ENCODE results near the gene CYB561.

- no peak for TF ChIP-seq ZNF544 (tag by site-specific recombination; IDR thresholded peaks at IDR 0.05)
- no peak for TF ChIP-seq CTCF (tag by site-specific recombination; IDR thresholded peaks at IDR 0.05)
- TF ChIP-seq MEIS1 (CRISPR knock-in tag; IDR thresholded peaks at IDR 0.05; ENCODE audit: borderline replicate concordance) = no peak
- no peak for TF ChIP-seq ZNF704 (tag by site-specific recombination; IDR thresholded peaks at IDR 0.05)
- TF ChIP-seq ATF2 (tag by site-specific recombination; IDR thresholded peaks at IDR 0.05; ENCODE audit: low read depth) = no peak
- TF ChIP-seq ZNF660 (tag by site-specific recombination; IDR thresholded peaks at IDR 0.05) = no peak
- no peak for TF ChIP-seq PRDM10 (tag by site-specific recombination; IDR thresholded peaks at IDR 0.05)
- no peak for TF ChIP-seq MZF1 (tag by site-specific recombination; IDR thresholded peaks at IDR 0.05; ENCODE audit: borderline replicate concordance)
- TF ChIP-seq OVOL3 (tag by site-specific recombination; IDR thresholded peaks at IDR 0.05) = no peak
- no peak for TF ChIP-seq FEZF1 (tag by site-specific recombination; IDR thresholded peaks at IDR 0.05)
- no peak for TF ChIP-seq ZNF138 (tag by site-specific recombination; IDR thresholded peaks at IDR 0.05; ENCODE audit: borderline replicate concordance)
- no peak for TF ChIP-seq ZNF10 (tag by site-specific recombination; IDR thresholded peaks at IDR 0.05)
- TF ChIP-seq ZNF24 (tag by site-specific recombination; IDR thresholded peaks at IDR 0.05) = no peak
These were observed 7.7 kb downstream of the CYB561 start for GRCh38 chr17:63438092-63439051.
